ENCODE data around the gene RPL36. TPM values are rescaled to one million over a fixed set of nuclear protein-coding genes. Genes with fewer than 3 reads are reported as not detected.

The RPL36 gene
- total and polyA plus RNA-seq, 2 donors (not counting 3 experiments of a cell fraction or from before 2014, with no cell fraction given) = 1,033 to 1,084 TPM

- Histone ChIP-seq H3K27ac (ENCODE audit: insufficient read depth, low read depth, low read length) (no peak overlapping the region), H3K4me2 (ENCODE audit: insufficient read depth, low read length) (no peak overlapping the region), H3K36me3 (ENCODE audit: control insufficient read depth in 2 of 2, extremely low read depth in 1 of 2, insufficient read depth in 2 of 2, low read length in 2 of 2) (peaks cover 8 to 36% of the 10 kb centered on the region in 2 experiments), H3K27me3 (ENCODE audit: control insufficient read depth in 2 of 2, insufficient read depth in 2 of 2, low read length in 2 of 2) (no peaks in the 10 kb centered on the region), H4K20me1 (replicated peaks; ENCODE audit: control insufficient read depth, extremely low read depth, insufficient read depth, low read length) (no peaks in the 10 kb centered on the region), H3K79me2 (ENCODE audit: control insufficient read depth, insufficient read depth, low read length) (peaks cover 15% of the 10 kb centered on the region), H3K9me1 (replicated peaks; ENCODE audit: control insufficient read depth, extremely low read depth, insufficient read depth, low read length) (no peaks in the 10 kb centered on the region), H3K4me3 (replicated peaks in 1 of 3; ENCODE audit: insufficient read depth in 1 of 3, low read depth in 1 of 3, low read length in 3 of 3) (no peak overlapping the region), H3K9ac (replicated peaks; ENCODE audit: extremely low read depth, insufficient read depth, low read length) (no peak overlapping the region), H3K4me1 (ENCODE audit: control insufficient read depth, extremely low read depth, insufficient read depth, low read length) (peaks cover 2% of the 10 kb centered on the region), H3K9me3 (replicated peaks; ENCODE audit: control insufficient read depth, insufficient read depth, low read length) (no peaks in the 10 kb centered on the region), H2AFZ (ENCODE audit: low read depth, low read length) (no peak overlapping the region)
- no TSS peak for BruUV-seq (replicated peaks)
- TF ChIP-seq POLR2AphosphoS5 (IDR thresholded peaks at IDR 0.05; ENCODE audit: insufficient read depth, low read depth, low read length) (no peak), POLR2A (IDR thresholded peaks at IDR 0.05; ENCODE audit: low read depth, low read length) (peak; percentile 26)
- TF ChIP-seq, protein P1, sequence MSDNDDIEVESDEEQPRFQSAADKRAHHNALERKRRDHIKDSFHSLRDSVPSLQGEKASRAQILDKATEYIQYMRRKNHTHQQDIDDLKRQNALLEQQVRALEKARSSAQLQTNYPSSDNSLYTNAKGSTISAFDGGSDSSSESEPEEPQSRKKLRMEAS (IDR thresholded peaks at IDR 0.05; ENCODE audit: insufficient read depth, insufficient read length) = no peak
- POLR2A ChIA-PET = interaction anchor here (0.9 kb wide), 1 partner anchor 12 kb away, joined by 5 read pairs; no protein-coding TSS in a partner anchor
- no peak for FAIRE-seq
- intact Hi-C loops (cut with micrococcal nuclease) = no loop called here
- dilution Hi-C loops (cut with MboI; ENCODE audit: extremely low pct_ligation_motif_present, low sequenced_read_pairs) = no loop called here
- CTCF ChIA-PET = interaction anchor here (1.0 kb wide), 1 partner anchor 9 kb away, joined by 3 read pairs; the partner anchor contains the start of gene RPL36
- DNase-seq (ENCODE audit: low read depth, low spot score) = no peak
These were observed 8.7 kb downstream of the RPL36 start for GRCh38 chr19:5698635-5699422.

DNA sequence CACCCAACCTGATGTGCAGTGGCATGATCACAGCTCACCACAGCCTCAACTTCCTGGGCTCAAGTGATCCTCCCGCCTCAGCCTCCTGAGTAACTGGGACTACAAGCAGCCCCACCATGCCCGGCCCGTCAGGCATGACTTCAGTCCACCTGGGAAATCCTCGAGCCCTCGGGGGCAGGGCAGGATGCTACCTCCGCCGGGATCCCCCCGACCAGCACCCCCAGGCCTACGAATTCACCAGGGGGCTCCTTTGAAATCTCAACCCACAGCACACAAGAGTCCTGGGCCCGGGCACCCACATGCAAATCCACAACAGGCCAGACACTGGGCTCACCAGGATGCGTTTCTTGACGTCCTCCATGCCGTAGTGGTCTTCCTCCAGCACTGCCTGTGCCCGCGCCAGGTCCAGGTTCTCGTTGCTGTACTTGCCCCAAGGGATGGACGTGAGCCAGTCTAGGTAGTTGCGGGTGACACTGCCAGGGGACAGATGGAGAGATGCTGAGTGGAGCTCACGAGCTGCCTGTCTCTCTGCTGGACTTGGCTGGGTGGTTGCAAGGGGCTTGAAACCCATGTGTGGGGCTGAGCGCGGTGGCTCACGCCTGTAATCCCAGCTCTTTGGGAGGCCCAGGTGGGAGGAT lies 10.5 kb downstream of the RPL36 start:
- no peak for FAIRE-seq
- TF ChIP-seq, protein P1 (IDR thresholded peaks at IDR 0.05; ENCODE audit: insufficient read depth, insufficient read length) = no peak
- TF ChIP-seq POLR2AphosphoS5 (IDR thresholded peaks at IDR 0.05; ENCODE audit: insufficient read depth, low read depth, low read length) (no peak), JUN (IDR thresholded peaks at IDR 0.05; ENCODE audit: borderline replicate concordance, insufficient read depth, insufficient read length, low read depth) (no peak), CTCF (IDR thresholded peaks at IDR 0.05; ENCODE audit: extremely low read depth in 1 of 2, insufficient read depth in 1 of 2, low read depth in 1 of 2, low read length in 2 of 2) (no peak), FOS (IDR thresholded peaks at IDR 0.05; ENCODE audit: borderline replicate concordance, insufficient read depth, low read length) (no peak), EZH2 (IDR thresholded peaks at IDR 0.05; ENCODE audit: borderline replicate concordance, low read depth, low read length, severe bottlenecking) (no peak), MYC (IDR thresholded peaks at IDR 0.05; ENCODE audit: low read depth, low read length) (no peak), POLR2A (IDR thresholded peaks at IDR 0.05; ENCODE audit: low read depth, low read length) (no peak), GATA2 (IDR thresholded peaks at IDR 0.05; ENCODE audit: insufficient read depth, insufficient read length, low read depth, low read length) (no peak)
- dilution Hi-C loops (cut with MboI; ENCODE audit: extremely low pct_ligation_motif_present, low sequenced_read_pairs) = no loop called here

More for the DNA sequence above, 10.5 kb downstream of the RPL36 start:
- Histone ChIP-seq H3K9me1 (replicated peaks; ENCODE audit: control insufficient read depth, extremely low read depth, insufficient read depth, low read length) (no peaks in the 10 kb centered on the region), H4K20me1 (replicated peaks; ENCODE audit: control insufficient read depth, extremely low read depth, insufficient read depth, low read length) (no peaks in the 10 kb centered on the region), H3K27ac (ENCODE audit: insufficient read depth, low read depth, low read length) (no peak overlapping the region), H3K9ac (replicated peaks; ENCODE audit: extremely low read depth, insufficient read depth, low read length) (no peak overlapping the region), H3K4me3 (replicated peaks in 1 of 3; ENCODE audit: insufficient read depth in 1 of 3, low read depth in 1 of 3, low read length in 3 of 3) (no peak overlapping the region), H3K4me1 (ENCODE audit: control insufficient read depth, extremely low read depth, insufficient read depth, low read length) (peaks cover 2% of the 10 kb centered on the region), H3K9me3 (replicated peaks; ENCODE audit: control insufficient read depth, insufficient read depth, low read length) (no peaks in the 10 kb centered on the region), H3K79me2 (ENCODE audit: control insufficient read depth, insufficient read depth, low read length) (peaks cover 1% of the 10 kb centered on the region), H3K36me3 (ENCODE audit: control insufficient read depth in 2 of 2, extremely low read depth in 1 of 2, insufficient read depth in 2 of 2, low read length in 2 of 2) (peaks cover 13 to 34% of the 10 kb centered on the region in 2 experiments), H3K27me3 (ENCODE audit: control insufficient read depth in 2 of 2, insufficient read depth in 2 of 2, low read length in 2 of 2) (no peaks in the 10 kb centered on the region), H2AFZ (ENCODE audit: low read depth, low read length) (no peak overlapping the region), H3K4me2 (ENCODE audit: insufficient read depth, low read length) (no peak overlapping the region)
- no TSS peak for BruUV-seq (replicated peaks)
- intact Hi-C loops (cut with micrococcal nuclease) = no loop called here
- DNase-seq (ENCODE audit: low read depth, low spot score) = no peak
- POLR2A ChIA-PET = interaction anchor here (1.0 kb wide), 1 partner anchor 10 kb away, joined by 3 read pairs; no protein-coding TSS in a partner anchor
- CTCF ChIA-PET = no interaction called here
